ENCODE measurements around the gene BEX5. TPM values are rescaled to one million over a fixed set of nuclear protein-coding genes. Genes with fewer than 3 reads are reported as not detected.

BEX5 gene
- total and polyA plus RNA-seq, 4 experiments from 2014 or later, result 5.9 to 12.0 (median 7.4) TPM

- no peak for DNase-seq
- peaks cover 0 to 11% of the 10 kb centered on the region in 2 donors for H3K27me3 Mint-ChIP-seq
Observed at GRCh38 chrX:102115748-102116147, 40.0 kb downstream of the BEX5 start.

DNA sequence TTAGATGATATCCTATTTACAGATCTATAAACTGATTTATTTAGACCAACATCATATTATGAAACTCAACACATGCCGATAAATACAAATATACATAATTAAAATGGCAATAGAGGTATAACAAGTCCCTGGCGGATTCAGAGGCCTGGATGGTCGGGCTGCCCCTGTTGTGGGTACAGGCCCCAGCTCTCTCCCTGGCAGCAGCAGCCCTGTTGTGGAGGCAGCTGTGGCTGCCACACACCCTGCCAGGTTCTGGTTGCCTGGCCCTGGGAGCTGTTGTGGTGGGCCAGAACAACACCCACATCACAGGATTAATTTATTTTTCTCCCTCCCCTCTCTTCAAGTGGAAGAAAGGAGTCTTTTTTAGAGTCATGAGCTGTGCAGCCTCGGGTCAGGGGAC is 42.4 kb downstream of the BEX5 start:
- Mint-ChIP-seq H3K4me1 (no peaks in the 10 kb centered on the region), H3K9me3 (peaks cover 0 to 10% (median under 1%) of the 10 kb centered on the region in 8 donors), H3K36me3 (no peaks in the 10 kb centered on the region), H3K4me3 (no peak overlapping the region), H3K27me3 (peaks cover 3 to 8% of the 10 kb centered on the region in 2 donors), H3K27ac (no peak overlapping the region)
- ChIA-PET CTCF (ENCODE audit: partially characterized antibody) (interaction anchor here (1.0 kb wide), 1 partner anchor 16 kb away, joined by 3 read pairs; no protein-coding TSS in a partner anchor), POLR2A (ENCODE audit: partially characterized antibody) (no interaction called here)
- H3K27ac ChIP-seq (ENCODE audit: low read depth, low read length), result no peak overlapping the region
- no peak overlapping the region for H3K4me3 ChIP-seq (ENCODE audit: low read length in 2 of 2)
- H3K4me1 ChIP-seq (ENCODE audit: insufficient read depth, low read length), result no peaks in the 10 kb centered on the region
- no peaks in the 10 kb centered on the region for H3K27me3 ChIP-seq (ENCODE audit: insufficient read depth, low read length)
- no peak for DNase-seq
- H3K9me3 ChIP-seq (ENCODE audit: control insufficient read depth in 1 of 2, low read length in 2 of 2), result no peaks in the 10 kb centered on the region
- intact Hi-C loops (cut with micrococcal nuclease), result no loop called here
- H3K36me3 ChIP-seq (ENCODE audit: insufficient read depth, low read length), result no peaks in the 10 kb centered on the region

More at GRCh38 chrX:102115748-102116147, 40.0 kb downstream of the BEX5 start:
- no peaks in the 10 kb centered on the region for H3K4me1 ChIP-seq (ENCODE audit: insufficient read depth, low read length)
- no peaks in the 10 kb centered on the region for H3K9me3 ChIP-seq (ENCODE audit: control insufficient read depth in 1 of 2, low read length in 2 of 2)
- H3K36me3 Mint-ChIP-seq, result no peaks in the 10 kb centered on the region
- no peaks in the 10 kb centered on the region for H3K4me1 Mint-ChIP-seq
- H3K27ac ChIP-seq (ENCODE audit: low read depth, low read length), result no peak overlapping the region
- no peak overlapping the region for H3K27ac Mint-ChIP-seq
- no peak overlapping the region for H3K4me3 Mint-ChIP-seq
- no peaks in the 10 kb centered on the region for H3K36me3 ChIP-seq (ENCODE audit: insufficient read depth, low read length)
- H3K9me3 Mint-ChIP-seq, result peaks cover 0 to 10% (median under 1%) of the 10 kb centered on the region in 8 donors
- POLR2A ChIA-PET (ENCODE audit: partially characterized antibody), result no interaction called here
- no peak overlapping the region for H3K4me3 ChIP-seq (ENCODE audit: low read length in 2 of 2)
- H3K27me3 ChIP-seq (ENCODE audit: insufficient read depth, low read length), result no peaks in the 10 kb centered on the region
- intact Hi-C loops (cut with micrococcal nuclease), result no loop called here
- CTCF ChIA-PET (ENCODE audit: partially characterized antibody), result no interaction called here

Other genes starting within 250 kb of the BEX5 start
- gene ZMAT1, start 223.9 kb downstream of the BEX5 start, total RNA-seq, result 10 to 100 TPM; 39.1 to 40.0 TPM
- 1 to 10 TPM; 1.7 to 3.2 TPM for gene ZMAT1, start 223.9 kb downstream of the BEX5 start, polyA plus RNA-seq
- gene TCEAL2, start 30.3 kb downstream of the BEX5 start, total RNA-seq, result 1 to 10 TPM; 1.9 to 2.1 TPM
- under 1 TPM; 0.29 to 0.67 TPM for gene TCEAL2, start 30.3 kb downstream of the BEX5 start, polyA plus RNA-seq
- gene TCEAL6, start 13.5 kb downstream of the BEX5 start, total RNA-seq, result not detected
- gene TCEAL6, start 13.5 kb downstream of the BEX5 start, polyA plus RNA-seq, result not detected
- not detected for gene TCP11X1, start 59.3 kb upstream of the BEX5 start, total RNA-seq
- not detected for gene TCP11X1, start 59.3 kb upstream of the BEX5 start, polyA plus RNA-seq
- gene NXF2, start 91.2 kb upstream of the BEX5 start, total RNA-seq, result not detected
- gene NXF2, start 91.2 kb upstream of the BEX5 start, polyA plus RNA-seq, result not detected